Spinal cord (tissue), 10 donors: ENCODE measurements around the gene PRSS50. TPM values are rescaled to one million over a fixed set of nuclear protein-coding genes. Genes with fewer than 3 reads are reported as not detected.
"Not testable (repeated sequence)": the region's sequence is repeated elsewhere in the genome, so short reads cannot be mapped to it uniquely, and the experiment has no call there.

Source experiments
- DNase-seq, 6 donors: peaks; one replicate each; pipeline versions ENCODE4 v3.0.0 to v3.0.0-alpha.2; 2013 to 2015; ENCODE audit warnings: low spot score in 6 of 6, low read depth in 4 of 6
- H3K27ac ChIP-seq: one replicate; pipeline ENCODE4 v1.5.1; 2013; ENCODE audit warnings: low read depth, low read length, control low read depth
- H3K27me3 ChIP-seq: one replicate; pipeline ENCODE4 v1.6.1; 2013; ENCODE audit warnings: low read length; ENCODE audit not compliant: control insufficient read depth, insufficient read depth
- H3K36me3 ChIP-seq: one replicate; pipeline ENCODE4 v1.6.1; 2013; ENCODE audit warnings: low read length; ENCODE audit not compliant: control insufficient read depth, insufficient read depth
- H3K4me1 ChIP-seq: one replicate; pipeline ENCODE4 v1.6.1; 2013; ENCODE audit warnings: low read length; ENCODE audit not compliant: control insufficient read depth, insufficient read depth
- H3K4me3 ChIP-seq: one replicate; pipeline ENCODE4 v1.5.1; 2013; ENCODE audit warnings: low read depth, low read length, control low read depth
- H3K9me3 ChIP-seq: one replicate; pipeline ENCODE4 v1.6.1; 2013; ENCODE audit warnings: low read length; ENCODE audit not compliant: control insufficient read depth, insufficient read depth
- WGBS: methylation state at CpG from one replicate; pipeline ENCODE4 v1.1.5; 2013; ENCODE audit warnings: missing lambda C conversion rate; ENCODE audit not compliant: insufficient coverage; 5-methylcytosine and 5-hydroxymethylcytosine counted together
- polyA plus RNA-seq, 2 donors: library from polyadenylated mRNA; unstranded; fragments of 120-200 nt; gene quantifications; one replicate each; pipeline ENCODE4 v1.2.1, GENCODE V29; 2013; ENCODE audit not compliant: insufficient read length in 2 of 2
- total RNA-seq, 2 donors: library from RNA; depleted of rRNA in 1 of 2; stranded (reverse); fragments of 120-200 nt in 1 of 2; fragments of >200 nt in 1 of 2; gene quantifications; one replicate each; pipeline versions ENCODE4 v1.2.3 to v1.2.4, GENCODE V29; 2013 to 2014
- donor health status: healthy.

The PRSS50 gene
- total and polyA plus RNA-seq, 4 donors, result 0.33 to 0.59 (median 0.50) TPM; not detected in 1

DNA sequence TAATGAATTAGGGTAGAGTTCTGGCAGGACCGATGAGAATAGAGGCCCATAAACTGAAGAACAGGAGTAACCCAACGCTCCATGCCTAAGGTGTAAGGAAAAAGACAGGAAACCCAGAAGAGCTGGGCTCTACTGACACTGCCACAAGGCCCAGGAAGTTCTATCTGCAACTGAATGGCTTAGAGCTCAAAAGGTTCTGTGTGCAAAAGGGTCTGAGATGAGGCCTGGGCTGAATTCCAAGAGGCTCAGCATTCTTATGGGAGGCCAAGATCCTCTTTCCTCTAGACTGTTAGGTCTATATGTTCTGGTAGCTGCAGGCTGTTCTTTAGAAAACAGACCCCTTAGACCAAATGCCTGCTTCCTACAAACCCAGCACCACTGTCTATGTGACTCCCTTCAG is 30.5 kb upstream of the PRSS50 start:
- no peaks in the 10 kb centered on the region for H3K27me3 ChIP-seq
- no peak overlapping the region for H3K4me3 ChIP-seq
- DNase-seq, result no peak
- 83% methylated on average over 1 of the region's 2 CpGs for WGBS
- H3K4me1 ChIP-seq, result no peaks in the 10 kb centered on the region
- H3K27ac ChIP-seq, result no peak overlapping the region
- no peaks in the 10 kb centered on the region for H3K9me3 ChIP-seq
- no peaks in the 10 kb centered on the region for H3K36me3 ChIP-seq

DNA sequence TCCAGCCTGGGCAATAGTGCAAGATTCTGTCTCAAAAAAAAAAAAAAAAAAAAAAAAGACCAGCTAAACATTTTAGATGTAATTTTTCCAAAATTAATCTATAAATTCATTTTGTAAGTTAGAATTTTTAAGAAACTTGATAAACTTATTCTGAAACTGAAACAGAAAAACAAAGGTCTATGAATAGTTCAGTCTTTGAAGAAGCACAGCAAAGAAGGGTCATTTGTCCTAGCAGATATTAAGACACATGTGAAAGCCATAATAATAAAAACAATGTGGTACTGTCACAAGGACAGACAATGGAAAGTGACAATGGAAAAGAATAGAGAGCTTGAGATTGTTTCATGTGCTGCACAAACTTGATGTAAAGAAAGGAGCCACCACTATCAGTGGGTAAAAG is 29.0 kb upstream of the PRSS50 start:
- no peaks in the 10 kb centered on the region for H3K9me3 ChIP-seq
- H3K36me3 ChIP-seq, result no peaks in the 10 kb centered on the region
- H3K4me1 ChIP-seq, result no peaks in the 10 kb centered on the region
- no peaks in the 10 kb centered on the region for H3K27me3 ChIP-seq
- DNase-seq, result no peak
- no peak overlapping the region for H3K4me3 ChIP-seq
- H3K27ac ChIP-seq, result no peak overlapping the region

- H3K9me3 ChIP-seq, result no peaks in the 10 kb centered on the region
- H3K4me1 ChIP-seq, result no peaks in the 10 kb centered on the region
- H3K27ac ChIP-seq, result no peak overlapping the region
- DNase-seq, result no peak
- no peak overlapping the region for H3K4me3 ChIP-seq
- no peaks in the 10 kb centered on the region for H3K27me3 ChIP-seq
- WGBS, result 66% methylated on average over 12 of the region's 12 CpGs
- no peaks in the 10 kb centered on the region for H3K36me3 ChIP-seq
Measured at GRCh38 chr3:46742992-46743585, 25.4 kb upstream of the PRSS50 start.

DNA sequence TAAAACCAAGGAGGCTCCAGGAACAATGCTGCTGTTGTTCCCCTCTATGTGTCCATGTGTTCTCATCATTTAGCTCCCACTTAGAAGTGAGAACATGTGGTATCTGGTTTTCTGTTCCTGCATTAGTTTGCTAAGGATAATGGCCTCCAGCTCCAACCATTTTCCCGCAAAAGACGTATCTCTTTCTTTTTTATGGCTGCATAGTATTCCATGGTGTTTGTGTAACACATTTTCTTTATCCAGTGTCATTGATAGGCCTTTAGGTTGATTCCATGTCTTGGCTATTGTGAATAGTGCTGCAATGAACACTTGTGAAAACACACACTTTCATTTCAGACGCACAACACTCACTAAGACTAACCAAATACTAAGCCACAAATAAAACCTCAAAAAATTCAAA is 21.9 kb upstream of the PRSS50 start:
- WGBS, result 60% methylated on average over 1 of the region's 3 CpGs
- not testable (repeated sequence) for H3K4me1 ChIP-seq, DNase-seq, H3K27me3 ChIP-seq, H3K4me3 ChIP-seq, H3K9me3 ChIP-seq, H3K27ac ChIP-seq, H3K36me3 ChIP-seq

DNA sequence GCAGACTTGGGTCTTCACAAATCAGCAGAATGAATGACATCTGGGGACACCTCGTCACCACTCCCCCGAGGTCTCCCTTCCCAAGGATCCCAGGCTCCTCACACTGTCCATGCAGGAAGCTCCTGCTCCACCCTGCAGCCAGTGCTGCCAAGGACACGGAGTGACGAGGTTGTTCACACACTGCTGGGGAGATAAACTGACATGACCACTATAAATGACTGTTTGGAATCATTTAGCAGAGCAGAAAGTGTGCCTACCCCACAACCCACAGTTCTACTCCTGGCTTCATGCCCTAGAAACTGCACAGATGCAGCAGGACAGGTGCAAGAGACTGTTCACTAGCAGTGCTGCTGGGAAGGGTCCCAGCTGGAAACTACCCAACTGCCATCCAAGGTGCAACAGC is 19.7 kb upstream of the PRSS50 start:
- WGBS, result 74% methylated on average over 3 of the region's 4 CpGs
- no peaks in the 10 kb centered on the region for H3K36me3 ChIP-seq
- peak in 2 of 6 donors; percentile 8 to 48 for DNase-seq
- H3K9me3 ChIP-seq, result no peaks in the 10 kb centered on the region
- no peak overlapping the region for H3K27ac ChIP-seq
- H3K4me3 ChIP-seq, result no peak overlapping the region
- no peaks in the 10 kb centered on the region for H3K27me3 ChIP-seq
- H3K4me1 ChIP-seq, result no peaks in the 10 kb centered on the region

DNA sequence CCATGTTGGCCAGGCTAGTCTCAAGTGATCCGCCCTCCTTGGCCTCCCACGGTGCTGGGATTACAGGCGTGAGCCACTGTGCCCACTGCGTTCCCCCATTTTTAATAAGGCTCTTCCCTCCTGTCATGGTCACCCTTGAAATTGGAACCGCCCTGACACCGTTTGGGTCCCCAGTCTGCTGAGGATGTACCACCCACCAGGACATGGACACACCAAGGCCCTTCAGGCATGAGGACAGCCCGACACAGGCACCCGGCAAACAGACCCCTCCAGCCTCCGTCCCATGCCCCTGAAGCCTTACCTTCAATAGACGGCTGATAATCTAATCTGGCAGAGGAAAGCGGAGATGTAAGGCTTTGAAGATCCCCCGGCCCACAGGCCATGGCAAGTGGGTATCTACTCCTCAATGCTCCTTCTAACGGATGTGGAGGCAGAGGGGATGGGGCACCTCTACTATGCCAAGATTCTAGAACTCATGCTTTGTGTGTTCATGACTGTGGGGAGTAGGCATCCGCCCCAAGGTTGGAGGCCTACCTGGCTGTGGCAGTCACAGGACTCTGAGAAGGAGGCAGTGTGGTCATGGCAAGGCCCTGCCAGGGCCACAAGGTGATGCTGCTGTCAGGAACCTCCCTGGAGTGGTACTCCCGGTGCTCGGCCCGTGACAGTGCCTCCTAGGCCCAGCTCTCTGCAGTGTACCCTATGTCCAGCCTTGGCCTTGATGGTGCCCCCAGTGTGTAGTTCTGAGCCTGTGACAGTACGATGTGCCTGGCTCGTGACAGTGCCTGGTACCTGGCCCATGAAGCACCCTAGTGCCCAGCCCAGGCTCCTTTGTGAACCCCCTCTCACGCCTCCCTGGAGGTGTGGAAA is 18.6 kb upstream of the PRSS50 start:
- Histone ChIP-seq H3K9me3 (no peaks in the 10 kb centered on the region), H3K4me1 (no peaks in the 10 kb centered on the region), H3K4me3 (no peak overlapping the region), H3K27ac (no peak overlapping the region), H3K36me3 (no peaks in the 10 kb centered on the region), H3K27me3 (no peaks in the 10 kb centered on the region)
- 92% methylated on average over 19 of the region's 20 CpGs for WGBS
- DNase-seq, result no peak

DNA sequence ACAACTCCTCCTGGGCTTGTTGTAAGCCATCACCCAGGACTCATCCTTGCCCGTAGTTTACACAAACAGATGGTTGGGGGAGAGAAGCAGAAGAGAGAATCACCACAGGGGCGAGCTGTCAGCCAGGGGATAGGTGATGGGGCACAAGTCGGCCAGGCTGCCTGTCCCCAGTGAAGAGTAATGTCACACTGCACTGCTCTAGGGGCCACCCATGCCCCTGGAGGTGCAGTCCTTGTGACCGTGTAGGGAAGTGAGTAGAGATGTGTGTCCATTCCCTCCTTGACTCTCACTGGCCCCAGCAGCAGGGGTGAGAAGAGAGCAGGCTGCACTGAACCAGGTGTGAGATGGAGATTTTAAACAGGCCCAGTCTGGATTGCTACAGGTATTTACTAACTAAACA is 17.1 kb upstream of the PRSS50 start:
- no peak overlapping the region for H3K4me3 ChIP-seq
- WGBS, result 63% methylated on average over 4 of the region's 4 CpGs
- no peak for DNase-seq
- H3K4me1 ChIP-seq, result no peaks in the 10 kb centered on the region
- no peak overlapping the region for H3K27ac ChIP-seq
- no peaks in the 10 kb centered on the region for H3K27me3 ChIP-seq
- H3K36me3 ChIP-seq, result no peaks in the 10 kb centered on the region
- no peaks in the 10 kb centered on the region for H3K9me3 ChIP-seq

GRCh38 chr3:46733026-46733800 is 15.5 kb upstream of the PRSS50 start:
- 85% methylated on average over 6 of the region's 9 CpGs for WGBS
- DNase-seq, result no peak
- no peaks in the 10 kb centered on the region for H3K9me3 ChIP-seq
- no peaks in the 10 kb centered on the region for H3K4me1 ChIP-seq
- H3K27me3 ChIP-seq, result no peaks in the 10 kb centered on the region
- H3K27ac ChIP-seq, result no peak overlapping the region
- H3K4me3 ChIP-seq, result no peak overlapping the region
- no peaks in the 10 kb centered on the region for H3K36me3 ChIP-seq

- Histone ChIP-seq H3K4me3 (no peak overlapping the region), H3K27ac (no peak overlapping the region), H3K9me3 (no peaks in the 10 kb centered on the region), H3K36me3 (no peaks in the 10 kb centered on the region), H3K4me1 (no peaks in the 10 kb centered on the region), H3K27me3 (no peaks in the 10 kb centered on the region)
- DNase-seq, result no peak
- WGBS, result no CpG with 5 or more reads among the region's 3 CpGs
Measured at GRCh38 chr3:46731795-46732194, 14.1 kb upstream of the PRSS50 start.
